Left ventricle myocardium inferior (tissue), 1 donor: ENCODE measurements around the gene PIGH. TPM values are rescaled to one million over a fixed set of nuclear protein-coding genes. Genes with fewer than 3 reads are reported as not detected.

ENCODE experiments used
- DNase-seq: peaks from one replicate; pipeline ENCODE4 v3.0.0-alpha.2; 2020
- H3K27ac ChIP-seq: fragments of 200-600 bp; replicated peaks from 2 replicates; pipeline ENCODE4 v1.8.0; 2021
- H3K27me3 ChIP-seq: fragments of 200-600 bp; 2 replicates; pipeline ENCODE4 v1.8.0; 2021; ENCODE audit warnings: low read depth
- H3K36me3 ChIP-seq: fragments of 200-600 bp; 2 replicates; pipeline ENCODE4 v1.8.0; 2021
- H3K4me1 ChIP-seq: fragments of 200-600 bp; 2 replicates; pipeline ENCODE4 v1.8.0; 2021
- H3K4me3 ChIP-seq: fragments of 200-600 bp; 2 replicates; pipeline ENCODE4 v1.8.0; 2021; ENCODE audit warnings: mild to moderate bottlenecking, moderate library complexity
- H3K9me3 ChIP-seq: fragments of 200-600 bp; replicated peaks from 2 replicates; pipeline ENCODE4 v1.8.0; 2021
- intact Hi-C: fragments of 100-400 bp; cut with micrococcal nuclease; formaldehyde crosslinking; loops from one replicate; pipeline ENCODE4 v1.11.0; 2022
- total RNA-seq: library from RNA; stranded (reverse); fragmentation: NEBNext Ultra II Directional; extraction: Animal tissue kit (Norgen Biotek cat#: 25700); gene quantifications from one replicate; pipeline ENCODE4 v1.2.1, GENCODE V29; 2021
- TF ChIP-seq, protein P1 (sequence below): fragments of 200-600 bp; IDR thresholded peaks from 2 replicates; pipeline ENCODE4 v1.8.0; 2021; ENCODE audit warnings: antibody characterized with exemption, mild to moderate bottlenecking, borderline replicate concordance
- donor health status: DM: no; HTN: yes; CAD: no; lungs with severe emphysema.

PIGH gene
- total RNA-seq, 1 donor from 2014 or later = 12.8 TPM

DNA sequence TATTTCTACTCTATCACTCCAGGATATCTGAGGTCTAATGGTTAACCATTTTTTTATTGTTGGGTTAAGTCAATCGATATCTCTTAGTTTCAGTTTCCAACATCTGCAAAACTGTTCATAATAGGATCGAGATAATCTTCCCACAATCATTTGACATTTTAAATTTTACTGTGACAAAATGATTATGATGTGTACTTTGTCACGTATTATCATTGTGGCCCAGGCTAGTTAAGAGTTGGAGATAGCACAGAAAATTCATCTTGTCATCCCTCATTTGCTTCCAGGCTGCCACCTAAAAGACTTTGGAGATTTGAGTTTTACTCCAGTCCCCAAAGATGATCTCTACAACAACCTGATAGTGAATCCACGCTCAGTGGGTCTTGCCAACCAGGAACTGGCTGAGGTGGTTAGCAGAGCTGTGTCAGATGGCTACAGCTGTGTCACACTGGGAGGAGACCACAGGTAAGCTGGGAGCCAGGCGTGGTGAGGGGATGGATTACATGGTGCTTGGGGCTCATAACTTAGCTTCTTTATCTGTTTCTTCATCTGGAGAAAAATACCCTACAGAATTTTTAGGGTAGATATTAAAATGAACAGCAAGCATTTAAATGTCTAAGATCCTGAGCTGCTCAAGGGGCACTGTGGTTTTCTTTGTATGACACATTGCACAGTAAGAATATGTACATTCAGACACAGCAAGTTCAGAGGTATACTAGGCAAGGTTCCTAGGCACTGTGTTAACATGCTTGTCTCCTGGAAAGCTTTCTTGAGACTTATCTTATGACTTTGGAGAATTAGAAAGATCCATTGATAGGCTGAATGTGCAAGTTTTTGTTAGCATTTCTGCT is 42.1 kb upstream of the PIGH start:
- Histone ChIP-seq H3K4me1 (peaks cover 6% of the 10 kb centered on the region), H3K27ac (no peak overlapping the region), H3K36me3 (peaks cover 11% of the 10 kb centered on the region), H3K4me3 (no peak overlapping the region), H3K9me3 (no peaks in the 10 kb centered on the region), H3K27me3 (no peaks in the 10 kb centered on the region)
- TF ChIP-seq, protein P1, sequence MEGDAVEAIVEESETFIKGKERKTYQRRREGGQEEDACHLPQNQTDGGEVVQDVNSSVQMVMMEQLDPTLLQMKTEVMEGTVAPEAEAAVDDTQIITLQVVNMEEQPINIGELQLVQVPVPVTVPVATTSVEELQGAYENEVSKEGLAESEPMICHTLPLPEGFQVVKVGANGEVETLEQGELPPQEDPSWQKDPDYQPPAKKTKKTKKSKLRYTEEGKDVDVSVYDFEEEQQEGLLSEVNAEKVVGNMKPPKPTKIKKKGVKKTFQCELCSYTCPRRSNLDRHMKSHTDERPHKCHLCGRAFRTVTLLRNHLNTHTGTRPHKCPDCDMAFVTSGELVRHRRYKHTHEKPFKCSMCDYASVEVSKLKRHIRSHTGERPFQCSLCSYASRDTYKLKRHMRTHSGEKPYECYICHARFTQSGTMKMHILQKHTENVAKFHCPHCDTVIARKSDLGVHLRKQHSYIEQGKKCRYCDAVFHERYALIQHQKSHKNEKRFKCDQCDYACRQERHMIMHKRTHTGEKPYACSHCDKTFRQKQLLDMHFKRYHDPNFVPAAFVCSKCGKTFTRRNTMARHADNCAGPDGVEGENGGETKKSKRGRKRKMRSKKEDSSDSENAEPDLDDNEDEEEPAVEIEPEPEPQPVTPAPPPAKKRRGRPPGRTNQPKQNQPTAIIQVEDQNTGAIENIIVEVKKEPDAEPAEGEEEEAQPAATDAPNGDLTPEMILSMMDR = no peak
- intact Hi-C loops = no loop called here
- no peak for DNase-seq

DNA sequence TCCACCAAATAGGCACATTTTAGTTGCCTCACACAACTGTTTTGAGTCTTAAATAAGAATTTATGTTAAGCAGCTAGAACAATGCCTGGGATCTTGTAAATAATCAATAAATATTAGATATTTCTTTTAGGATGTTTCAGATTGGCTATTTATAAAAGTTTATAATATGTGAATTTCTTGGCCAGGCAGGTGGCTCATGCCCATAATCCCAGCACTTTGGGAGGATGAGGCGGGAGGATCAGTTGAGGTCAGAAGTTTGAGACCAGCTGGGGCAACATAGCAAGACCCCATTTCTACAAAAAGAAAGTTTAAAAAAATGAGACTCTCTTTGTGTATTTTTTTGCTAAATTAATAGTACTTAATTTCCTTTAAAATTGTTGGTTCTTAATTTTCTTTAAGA is 41.4 kb upstream of the PIGH start:
- no peaks in the 10 kb centered on the region for H3K9me3 ChIP-seq

DNA sequence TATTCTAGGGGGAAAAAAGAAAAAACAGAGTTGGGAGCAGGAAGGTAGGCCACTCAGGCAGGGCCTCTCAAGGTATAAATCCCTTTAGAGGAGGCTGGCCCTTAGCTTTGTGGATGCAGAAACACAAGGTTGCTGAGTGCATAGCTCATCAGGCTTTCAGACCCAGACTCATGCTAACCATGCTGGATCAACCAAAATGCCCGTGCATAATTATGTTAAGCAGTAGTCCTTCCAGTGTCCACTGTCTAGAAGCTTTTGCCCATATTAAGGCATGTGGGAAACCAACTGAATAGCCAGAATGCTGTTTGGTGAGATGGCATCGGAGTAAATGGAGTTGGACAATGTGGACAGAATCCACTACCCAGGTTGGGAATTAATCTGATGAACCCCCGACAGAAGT is 38.6 kb upstream of the PIGH start:
- intact Hi-C loops = no loop called here
- DNase-seq = no peak
- Histone ChIP-seq H3K27me3 (no peaks in the 10 kb centered on the region), H3K4me3 (no peak overlapping the region), H3K36me3 (no peaks in the 10 kb centered on the region), H3K9me3 (no peaks in the 10 kb centered on the region), H3K4me1 (peaks cover 10% of the 10 kb centered on the region), H3K27ac (no peak overlapping the region)
- TF ChIP-seq, protein P1 = no peak

More for the DNA sequence above, 41.4 kb upstream of the PIGH start:
- H3K36me3 ChIP-seq = peaks cover 6% of the 10 kb centered on the region
- DNase-seq = no peak
- no peak overlapping the region for H3K4me3 ChIP-seq
- TF ChIP-seq, protein P1 = no peak
- peaks cover 11% of the 10 kb centered on the region for H3K4me1 ChIP-seq
- H3K27me3 ChIP-seq = no peaks in the 10 kb centered on the region
- no peak overlapping the region for H3K27ac ChIP-seq
- intact Hi-C loops = no loop called here

DNA sequence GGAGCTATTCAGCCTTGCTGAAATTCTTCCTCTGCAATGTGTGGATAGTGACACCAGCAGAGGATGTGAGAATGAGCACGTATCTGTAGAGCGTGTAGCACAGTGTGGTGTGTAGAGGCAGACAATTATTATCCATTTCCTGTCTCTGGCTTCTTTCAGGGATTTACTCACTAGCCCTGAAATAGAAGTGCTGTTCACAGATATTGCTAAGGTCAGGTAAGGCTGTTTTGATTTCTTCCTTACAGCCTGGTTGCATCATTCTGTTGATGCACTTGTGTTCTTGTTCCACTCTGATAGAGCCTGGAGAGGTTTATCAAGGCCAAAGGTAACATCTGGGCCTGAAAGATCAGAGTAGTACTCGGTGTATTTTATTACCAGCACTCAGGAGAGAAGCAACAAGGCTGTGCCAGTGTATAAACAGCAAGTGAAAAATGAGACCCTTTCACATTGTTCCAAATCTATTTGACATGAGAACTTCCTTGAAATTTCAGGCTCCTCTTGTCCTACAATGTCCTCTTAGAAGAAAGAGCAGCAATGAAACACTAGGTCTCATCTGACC is 36.4 kb upstream of the PIGH start:
- TF ChIP-seq, protein P1 = no peak
- H3K4me1 ChIP-seq = peaks cover 10% of the 10 kb centered on the region
- H3K9me3 ChIP-seq = no peaks in the 10 kb centered on the region
- H3K27me3 ChIP-seq = no peaks in the 10 kb centered on the region
- H3K27ac ChIP-seq = peak overlapping the region; percentile 36
- DNase-seq = no peak
- no peak overlapping the region for H3K4me3 ChIP-seq
- no peaks in the 10 kb centered on the region for H3K36me3 ChIP-seq
- intact Hi-C loops = no loop called here

DNA sequence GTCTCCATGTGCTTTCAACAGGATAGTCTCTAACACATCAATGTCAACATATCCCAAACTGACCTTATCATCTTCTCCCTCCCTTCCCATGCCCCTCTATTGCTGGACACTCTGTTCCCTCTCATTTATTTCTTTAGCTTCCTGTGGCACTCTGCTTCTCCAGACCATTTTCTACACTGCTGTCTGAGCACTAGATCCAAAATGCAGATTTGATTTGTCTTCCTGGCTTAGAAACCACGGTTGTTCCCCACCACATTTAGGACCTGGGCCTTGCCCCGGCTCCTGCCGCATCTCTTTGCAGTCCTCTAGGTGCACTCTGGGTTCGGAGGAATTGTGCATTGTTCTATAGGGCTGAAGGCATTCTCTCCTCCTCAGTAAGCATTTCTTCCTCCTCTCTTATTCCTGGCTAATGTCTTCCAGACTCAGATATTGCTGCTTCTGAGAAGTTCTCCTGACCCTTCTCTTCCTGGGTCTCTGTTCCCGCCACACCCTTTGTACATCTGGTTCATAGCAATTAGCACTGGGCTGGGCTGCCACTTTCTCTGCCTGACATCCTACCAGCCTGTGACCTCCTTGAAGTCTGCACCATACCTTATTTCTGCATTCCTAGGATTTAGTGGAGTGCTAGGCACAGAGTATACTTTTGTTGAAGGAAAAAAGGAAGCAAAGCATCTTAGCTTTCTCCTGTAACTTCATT is 33.5 kb upstream of the PIGH start:
- Histone ChIP-seq H3K27ac (no peak overlapping the region), H3K27me3 (no peaks in the 10 kb centered on the region), H3K4me3 (no peak overlapping the region), H3K36me3 (no peaks in the 10 kb centered on the region), H3K9me3 (no peaks in the 10 kb centered on the region), H3K4me1 (peaks cover 10% of the 10 kb centered on the region)
- TF ChIP-seq, protein P1 = no peak
- no peak for DNase-seq
- intact Hi-C loops = no loop called here
